GM18861 (cell line): ENCODE results near the gene FGD3.
"Not testable (repeated sequence)": the region's sequence is repeated elsewhere in the genome, so short reads cannot be mapped to it uniquely, and the experiment has no call there.

Experiments
- ATAC-seq: cut with Tn5 transposase; IDR thresholded peaks from one replicate; pipeline ENCODE4 v1.9.1; 2021; ENCODE audit not compliant: unreplicated experiment

Gene FGD3

GRCh38 chr9:93007529-93008058 is 60.3 kb downstream of the FGD3 start:
- no peak for ATAC-seq

GRCh38 chr9:93008457-93008856 is 61.1 kb downstream of the FGD3 start:
- no peak for ATAC-seq

GRCh38 chr9:93009337-93010015 is 62.2 kb downstream of the FGD3 start:
- no peak for ATAC-seq

- no peak for ATAC-seq
Observed at GRCh38 chr9:93010056-93010455, 62.7 kb downstream of the FGD3 start.

- no peak for ATAC-seq
Observed at GRCh38 chr9:93010704-93011103, 63.4 kb downstream of the FGD3 start.

GRCh38 chr9:93011114-93011513 is 63.8 kb downstream of the FGD3 start:
- no peak for ATAC-seq

- no peak for ATAC-seq
Observed at GRCh38 chr9:93012963-93013855, 65.9 kb downstream of the FGD3 start.

- no peak for ATAC-seq
Observed at GRCh38 chr9:93013856-93014582, 66.7 kb downstream of the FGD3 start.

GRCh38 chr9:93015190-93015589 is 67.9 kb downstream of the FGD3 start:
- not testable (repeated sequence) for ATAC-seq

- ATAC-seq = no peak
Observed at GRCh38 chr9:93017621-93018020, 70.3 kb downstream of the FGD3 start.

- ATAC-seq = no peak
Observed at GRCh38 chr9:93020151-93020550, 72.8 kb downstream of the FGD3 start.

GRCh38 chr9:93020771-93021670 is 73.7 kb downstream of the FGD3 start:
- no peak for ATAC-seq

- ATAC-seq = no peak
Observed at GRCh38 chr9:93022066-93022465, 74.7 kb downstream of the FGD3 start.

GRCh38 chr9:93022721-93023520 is 75.6 kb downstream of the FGD3 start:
- no peak for ATAC-seq

GRCh38 chr9:93023521-93023815 is 76.1 kb downstream of the FGD3 start:
- no peak for ATAC-seq

- ATAC-seq = no peak
Observed at GRCh38 chr9:93024646-93024910, 77.3 kb downstream of the FGD3 start.

- ATAC-seq = no peak
Observed at GRCh38 chr9:93024986-93025630, 77.8 kb downstream of the FGD3 start.

- ATAC-seq = no peak
Observed at GRCh38 chr9:93025736-93026135, 78.4 kb downstream of the FGD3 start.

- ATAC-seq = no peak
Observed at GRCh38 chr9:93026640-93027039, 79.3 kb downstream of the FGD3 start.

- ATAC-seq = no peak
Observed at GRCh38 chr9:93027750-93028149, 80.4 kb downstream of the FGD3 start.
